Mesenchymal stem cell (in vitro differentiated cells and primary cell): Measurements from ENCODE around the gene MED20.

Source experiments
- DNase-seq: peaks from one replicate; pipeline ENCODE4 v3.0.0-alpha.2; 2013
- H2AFZ ChIP-seq: one replicate; pipeline ENCODE4 v1.6.1; 2013; ENCODE audit warnings: low read depth, mild to moderate bottlenecking, control low read depth, inconsistent platforms, low read length, moderate library complexity
- H2AK5ac ChIP-seq: 2 replicates; pipeline ENCODE4 v1.6.1; 2013; ENCODE audit warnings: low read length, moderate library complexity, mild to moderate bottlenecking, inconsistent platforms; ENCODE audit not compliant: severe bottlenecking
- H2BK120ac ChIP-seq: one replicate; pipeline ENCODE4 v1.6.1; 2013; ENCODE audit warnings: low read depth, mild to moderate bottlenecking, inconsistent platforms, low read length, moderate library complexity
- H2BK12ac ChIP-seq, 2 experiments: one replicate each; pipeline ENCODE4 v1.6.1; 2013; ENCODE audit warnings: inconsistent platforms in 2 of 2, low read length in 2 of 2, mild to moderate bottlenecking in 2 of 2, moderate library complexity in 2 of 2, control low read depth in 1 of 2
- H2BK15ac ChIP-seq: one replicate; pipeline ENCODE4 v1.6.1; 2013; ENCODE audit warnings: mild to moderate bottlenecking, low read depth, inconsistent platforms; ENCODE audit not compliant: poor library complexity, severe bottlenecking
- H2BK5ac ChIP-seq: 2 replicates; pipeline ENCODE4 v1.6.1; 2013; ENCODE audit warnings: low read depth, mild to moderate bottlenecking, low read length, control low read depth, inconsistent platforms; ENCODE audit not compliant: poor library complexity, severe bottlenecking
- H3K14ac ChIP-seq, 2 experiments: one replicate each; pipeline ENCODE4 v1.6.1; 2013; ENCODE audit warnings: inconsistent platforms in 2 of 2, low read length in 2 of 2, control low read depth in 1 of 2, mild to moderate bottlenecking in 1 of 2, moderate library complexity in 1 of 2
- H3K18ac ChIP-seq, 2 experiments: one replicate each; pipeline ENCODE4 v1.6.1; 2013; ENCODE audit warnings: inconsistent platforms in 2 of 2, low read length in 2 of 2, control low read depth in 1 of 2, low read depth in 1 of 2, mild to moderate bottlenecking in 1 of 2
- H3K23ac ChIP-seq, 2 experiments: one replicate each; pipeline ENCODE4 v1.6.1; 2013; ENCODE audit warnings: inconsistent platforms in 2 of 2, low read length in 2 of 2, mild to moderate bottlenecking in 2 of 2, moderate library complexity in 2 of 2, control low read depth in 1 of 2
- H3K27ac ChIP-seq: 2 replicates; pipeline ENCODE4 v1.5.1; 2013; ENCODE audit warnings: mild to moderate bottlenecking, moderate library complexity, low read length, control low read depth, inconsistent platforms; ENCODE audit not compliant: poor library complexity, severe bottlenecking
- H3K27me3 ChIP-seq, 2 experiments: 2 replicates each; pipeline versions ENCODE4 v1.6.1 to v1.7.0; 2013; ENCODE audit warnings: low read length in 2 of 2, mild to moderate bottlenecking in 2 of 2, moderate library complexity in 2 of 2, control low read depth in 1 of 2, inconsistent platforms in 1 of 2; ENCODE audit not compliant: control insufficient read depth in 1 of 2, insufficient read depth in 1 of 2
- H3K36me3 ChIP-seq, 2 experiments: 2 replicates each; pipeline versions ENCODE4 v1.6.1 to v1.7.0; 2013; ENCODE audit warnings: low read length in 2 of 2, control low read depth in 1 of 2, inconsistent platforms in 1 of 2, low read depth in 1 of 2, mild to moderate bottlenecking in 1 of 2; ENCODE audit not compliant: insufficient read depth in 2 of 2, control insufficient read depth in 1 of 2
- H3K4ac ChIP-seq, 2 experiments: one replicate each; pipeline ENCODE4 v1.6.1; 2013; ENCODE audit warnings: inconsistent platforms in 2 of 2, low read length in 2 of 2, mild to moderate bottlenecking in 2 of 2, moderate library complexity in 2 of 2, control low read depth in 1 of 2, low read depth in 1 of 2
- H3K4me1 ChIP-seq: 2 replicates; pipeline ENCODE4 v1.6.1; 2013; ENCODE audit warnings: low read depth, low read length, control low read depth; ENCODE audit not compliant: control insufficient read depth, insufficient read depth
- H3K4me2 ChIP-seq: 2 replicates; pipeline ENCODE4 v1.6.1; 2013; ENCODE audit warnings: low read length, mild to moderate bottlenecking, inconsistent platforms; ENCODE audit not compliant: poor library complexity, severe bottlenecking
- H3K4me3 ChIP-seq, 2 experiments: 2 replicates each; pipeline versions ENCODE4 v1.5.1 to v1.7.0; 2013; ENCODE audit warnings: low read length in 2 of 2, mild to moderate bottlenecking in 2 of 2, control low read depth in 1 of 2, low read depth in 1 of 2; ENCODE audit not compliant: insufficient read depth in 1 of 2
- H3K79me1 ChIP-seq: replicated peaks from 2 replicates; pipeline ENCODE4 v1.6.1; 2013; ENCODE audit warnings: mild to moderate bottlenecking, control low read depth, low read length, inconsistent platforms; ENCODE audit not compliant: poor library complexity, severe bottlenecking
- H3K9ac ChIP-seq: 2 replicates; pipeline ENCODE4 v1.7.0; 2013; ENCODE audit warnings: mild to moderate bottlenecking, low read length, moderate library complexity
- H3K9me3 ChIP-seq: 2 replicates; pipeline ENCODE4 v1.7.0; 2013; ENCODE audit warnings: mild to moderate bottlenecking, low read length; ENCODE audit not compliant: control insufficient read depth
- H4K8ac ChIP-seq: one replicate; pipeline ENCODE4 v1.6.1; 2013; ENCODE audit warnings: inconsistent platforms, mild to moderate bottlenecking, low read length, moderate library complexity
- H4K91ac ChIP-seq: one replicate; pipeline ENCODE4 v1.6.1; 2013; ENCODE audit warnings: mild to moderate bottlenecking, low read length, inconsistent platforms
- WGBS: methylation state at CpG from one replicate; pipeline ENCODE4 v1.1.7; 2013; ENCODE audit warnings: mixed read lengths; 5-methylcytosine and 5-hydroxymethylcytosine counted together

Gene MED20

DNA sequence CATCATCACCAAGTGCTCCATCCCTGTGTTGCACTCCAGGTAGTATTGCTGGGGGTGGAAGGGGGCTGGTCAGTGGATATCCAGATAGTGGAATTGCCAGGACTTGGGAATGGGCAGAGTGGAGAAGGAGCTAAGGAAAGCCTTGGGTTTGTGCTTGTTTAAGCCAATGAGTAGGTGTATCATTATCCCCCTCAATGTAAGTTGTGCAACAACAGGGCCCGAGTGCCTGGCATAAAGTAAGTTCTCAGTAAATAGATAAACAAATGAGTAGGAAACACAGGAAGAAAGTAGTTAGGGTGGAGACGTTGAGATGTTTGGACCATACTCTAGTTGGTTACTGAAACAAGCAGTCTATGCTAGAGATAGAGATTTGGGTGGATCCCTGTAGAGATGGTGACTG, 10.9 kb upstream of the MED20 start:
- Histone ChIP-seq H2AFZ (no peak overlapping the region), H3K23ac (no peak overlapping the region), H2BK5ac (no peak overlapping the region), H3K4me2 (no peak overlapping the region), H4K91ac (no peak overlapping the region), H3K27me3 (no peaks in the 10 kb centered on the region), H3K4me1 (peaks cover 7% of the 10 kb centered on the region), H3K18ac (no peak overlapping the region), H3K14ac (no peak overlapping the region), H3K36me3 (peaks cover 74 to 95% of the 10 kb centered on the region in 2 experiments), H2BK12ac (no peak overlapping the region), H2BK120ac (no peak overlapping the region), H3K9me3 (no peaks in the 10 kb centered on the region), H3K4ac (no peak overlapping the region), H4K8ac (no peak overlapping the region), H2AK5ac (no peak overlapping the region), H3K4me3 (no peak overlapping the region), H2BK15ac (no peak overlapping the region), H3K79me1 (peaks cover 45% of the 10 kb centered on the region), H3K9ac (no peak overlapping the region), H3K27ac (no peak overlapping the region)
- DNase-seq, result no peak
- WGBS, result 67% methylated on average over 2 of the region's 2 CpGs

- H2BK12ac ChIP-seq, result no peak overlapping the region
- no peak overlapping the region for H2BK5ac ChIP-seq
- no peak overlapping the region for H2AFZ ChIP-seq
- no peaks in the 10 kb centered on the region for H3K9me3 ChIP-seq
- H3K4ac ChIP-seq, result no peak overlapping the region
- no peak overlapping the region for H2AK5ac ChIP-seq
- H3K4me1 ChIP-seq, result peaks cover 1% of the 10 kb centered on the region
- H3K9ac ChIP-seq, result no peak overlapping the region
- H4K91ac ChIP-seq, result no peak overlapping the region
- no peak overlapping the region for H3K23ac ChIP-seq
- no peaks in the 10 kb centered on the region for H3K27me3 ChIP-seq
- no peak overlapping the region for H3K27ac ChIP-seq
- H3K18ac ChIP-seq, result no peak overlapping the region
- no peak overlapping the region for H3K14ac ChIP-seq
- peaks cover 44% of the 10 kb centered on the region for H3K79me1 ChIP-seq
- no peak overlapping the region for H4K8ac ChIP-seq
- no peak overlapping the region for H3K4me3 ChIP-seq
- H3K36me3 ChIP-seq, result peaks cover 55 to 88% of the 10 kb centered on the region in 2 experiments
- no peak overlapping the region for H2BK15ac ChIP-seq
- no peak overlapping the region for H3K4me2 ChIP-seq
- 93% methylated on average over 6 of the region's 6 CpGs for WGBS
- no peak for DNase-seq
- H2BK120ac ChIP-seq, result no peak overlapping the region
These were observed 9.0 kb upstream of the MED20 start for GRCh38 chr6:41929924-41930323.

DNA sequence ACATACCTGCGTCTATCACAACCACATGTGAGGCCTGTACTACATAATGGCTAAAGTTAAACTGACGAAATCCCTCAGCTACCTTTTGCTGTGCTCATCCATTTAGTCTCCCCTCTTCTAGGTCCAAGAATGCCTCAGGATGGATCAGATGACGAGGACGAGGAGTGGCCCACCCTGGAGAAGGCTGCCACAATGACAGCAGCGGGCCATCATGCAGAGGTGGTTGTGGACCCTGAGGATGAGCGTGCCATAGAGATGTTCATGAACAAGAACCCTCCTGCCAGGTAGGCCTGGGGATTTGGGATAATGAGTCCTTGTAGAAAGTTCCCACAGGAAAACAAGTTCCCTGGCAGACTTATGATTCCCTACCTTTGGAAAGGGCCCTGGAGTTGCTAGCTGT, 6.3 kb upstream of the MED20 start:
- Histone ChIP-seq H3K4me2 (no peak overlapping the region), H4K8ac (no peak overlapping the region), H2BK5ac (no peak overlapping the region), H2AFZ (no peak overlapping the region), H3K18ac (no peak overlapping the region), H3K4me3 (no peak overlapping the region), H3K9ac (peak overlapping the region; percentile 3), H3K27ac (no peak overlapping the region), H3K4me1 (peaks cover 5% of the 10 kb centered on the region), H3K9me3 (no peaks in the 10 kb centered on the region), H3K23ac (no peak overlapping the region), H4K91ac (no peak overlapping the region), H3K36me3 (peaks cover 40 to 69% of the 10 kb centered on the region in 2 experiments), H3K27me3 (no peaks in the 10 kb centered on the region), H2BK15ac (no peak overlapping the region), H2AK5ac (no peak overlapping the region), H2BK12ac (peak overlapping the region in 1 of 2 experiments; percentile 31), H2BK120ac (no peak overlapping the region), H3K79me1 (peaks cover 37% of the 10 kb centered on the region), H3K14ac (no peak overlapping the region), H3K4ac (no peak overlapping the region)
- 97% methylated on average over 6 of the region's 6 CpGs for WGBS
- no peak for DNase-seq

GRCh38 chr6:41922154-41922553, 1.2 kb upstream of the MED20 start:
- WGBS, result 11% methylated on average over 6 of the region's 7 CpGs
- Histone ChIP-seq H2BK12ac (no peak overlapping the region), H3K27me3 (no peaks in the 10 kb centered on the region), H3K4ac (no peak overlapping the region), H4K91ac (no peak overlapping the region), H3K9ac (peak overlapping the region; percentile 94), H3K36me3 (peaks cover 3 to 18% of the 10 kb centered on the region in 2 experiments), H3K4me1 (peaks cover 6% of the 10 kb centered on the region), H2AK5ac (no peak overlapping the region), H3K27ac (no peak overlapping the region), H2BK120ac (no peak overlapping the region), H2BK5ac (no peak overlapping the region), H3K23ac (no peak overlapping the region), H2AFZ (no peak overlapping the region), H3K4me2 (peak overlapping the region; percentile 85), H3K4me3 (peak overlapping the region in 1 of 2 experiments; percentile 86), H3K79me1 (peaks cover 2% of the 10 kb centered on the region), H3K9me3 (no peaks in the 10 kb centered on the region), H4K8ac (no peak overlapping the region), H3K18ac (no peak overlapping the region), H3K14ac (no peak overlapping the region), H2BK15ac (no peak overlapping the region)
- peak; percentile 39 for DNase-seq
